HL-60 (cell line): ENCODE data around the gene TJP3.

Source experiments
- CTCF ChIP-seq: IDR thresholded peaks from one replicate; pipeline ENCODE4 v1.5.1; 2011; ENCODE audit warnings: low read length, control low read depth, inconsistent platforms; ENCODE audit not compliant: insufficient read depth
- GABPA ChIP-seq: IDR thresholded peaks from 2 replicates; pipeline ENCODE4 v1.6.1; 2012; ENCODE audit warnings: low read depth
- POLR2AphosphoS5 ChIP-seq: IDR thresholded peaks from 2 replicates; pipeline ENCODE4 v1.6.1; 2012; ENCODE audit warnings: low read depth
- TF ChIP-seq, protein P1 (sequence below): IDR thresholded peaks from 2 replicates; pipeline ENCODE4 v1.6.1; 2012; ENCODE audit warnings: low read depth; ENCODE audit not compliant: insufficient replicate concordance

DNA sequence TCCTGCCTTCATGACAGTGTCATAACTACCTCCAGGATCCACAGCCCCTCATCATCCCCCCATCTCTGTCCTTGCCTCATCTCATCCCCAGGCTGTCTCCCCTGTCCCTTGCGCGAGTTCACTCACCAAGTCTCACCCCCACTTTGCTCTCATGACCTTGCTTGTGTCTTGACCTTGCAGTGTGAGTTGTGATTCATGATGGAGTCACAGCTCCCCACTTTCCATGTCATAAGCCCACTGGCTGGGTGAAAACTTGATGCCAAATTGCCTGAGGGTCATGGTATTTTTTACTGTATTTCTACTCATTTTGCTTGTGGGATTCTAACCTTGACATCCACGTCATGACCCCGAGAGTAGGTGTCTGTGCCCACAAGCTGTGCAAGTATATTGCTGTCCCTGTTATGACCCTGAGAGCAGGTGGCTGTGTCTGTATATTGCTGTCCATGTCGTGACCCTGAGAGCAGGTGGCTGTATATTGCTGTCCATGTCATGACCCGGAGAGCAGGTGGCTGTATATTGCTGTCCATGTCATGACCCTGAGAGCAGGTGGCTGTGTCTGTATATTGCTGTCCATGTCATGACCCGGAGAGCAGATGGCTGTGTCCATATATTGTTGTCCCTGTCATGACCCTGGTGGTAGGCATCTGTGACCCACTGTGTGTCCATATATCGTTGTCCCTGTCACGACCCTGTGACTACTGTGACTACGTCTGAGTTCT lies 29.5 kb downstream of the TJP3 start:
- TF ChIP-seq CTCF = no peak
- TF ChIP-seq POLR2AphosphoS5 = no peak
- no peak for TF ChIP-seq GABPA
- TF ChIP-seq, protein P1, sequence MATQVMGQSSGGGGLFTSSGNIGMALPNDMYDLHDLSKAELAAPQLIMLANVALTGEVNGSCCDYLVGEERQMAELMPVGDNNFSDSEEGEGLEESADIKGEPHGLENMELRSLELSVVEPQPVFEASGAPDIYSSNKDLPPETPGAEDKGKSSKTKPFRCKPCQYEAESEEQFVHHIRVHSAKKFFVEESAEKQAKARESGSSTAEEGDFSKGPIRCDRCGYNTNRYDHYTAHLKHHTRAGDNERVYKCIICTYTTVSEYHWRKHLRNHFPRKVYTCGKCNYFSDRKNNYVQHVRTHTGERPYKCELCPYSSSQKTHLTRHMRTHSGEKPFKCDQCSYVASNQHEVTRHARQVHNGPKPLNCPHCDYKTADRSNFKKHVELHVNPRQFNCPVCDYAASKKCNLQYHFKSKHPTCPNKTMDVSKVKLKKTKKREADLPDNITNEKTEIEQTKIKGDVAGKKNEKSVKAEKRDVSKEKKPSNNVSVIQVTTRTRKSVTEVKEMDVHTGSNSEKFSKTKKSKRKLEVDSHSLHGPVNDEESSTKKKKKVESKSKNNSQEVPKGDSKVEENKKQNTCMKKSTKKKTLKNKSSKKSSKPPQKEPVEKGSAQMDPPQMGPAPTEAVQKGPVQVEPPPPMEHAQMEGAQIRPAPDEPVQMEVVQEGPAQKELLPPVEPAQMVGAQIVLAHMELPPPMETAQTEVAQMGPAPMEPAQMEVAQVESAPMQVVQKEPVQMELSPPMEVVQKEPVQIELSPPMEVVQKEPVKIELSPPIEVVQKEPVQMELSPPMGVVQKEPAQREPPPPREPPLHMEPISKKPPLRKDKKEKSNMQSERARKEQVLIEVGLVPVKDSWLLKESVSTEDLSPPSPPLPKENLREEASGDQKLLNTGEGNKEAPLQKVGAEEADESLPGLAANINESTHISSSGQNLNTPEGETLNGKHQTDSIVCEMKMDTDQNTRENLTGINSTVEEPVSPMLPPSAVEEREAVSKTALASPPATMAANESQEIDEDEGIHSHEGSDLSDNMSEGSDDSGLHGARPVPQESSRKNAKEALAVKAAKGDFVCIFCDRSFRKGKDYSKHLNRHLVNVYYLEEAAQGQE = no peak
